Measurements from ENCODE around the gene TMA7. TPM values are rescaled to one million over a fixed set of nuclear protein-coding genes. Genes with fewer than 3 reads are reported as not detected.

Gene TMA7
- polyA plus RNA-seq, 1 experiment = 316 TPM

- POLR2A ChIA-PET = no interaction called here
These were observed 27.6 kb upstream of the TMA7 start for GRCh38 chr3:48412375-48413001.

GRCh38 chr3:48413086-48413485 is 27.0 kb upstream of the TMA7 start:
- Histone ChIP-seq H3K27me3 (ENCODE audit: control insufficient read depth, insufficient read depth, low read length) (no peaks in the 10 kb centered on the region), H3K27ac (ENCODE audit: low read depth, low read length) (no peak overlapping the region), H3K9me3 (ENCODE audit: control insufficient read depth, insufficient read depth, low read length) (no peaks in the 10 kb centered on the region), H3K4me3 (ENCODE audit: low read depth, low read length) (no peak overlapping the region)
- no peak for DNase-seq (ENCODE audit: low read depth, low spot score)
- TF ChIP-seq CTCF (IDR thresholded peaks at IDR 0.05; ENCODE audit: low read depth, low read length) = no peak
- POLR2A ChIA-PET = no interaction called here
- CTCF ChIA-PET = interaction anchor here (1.5 to 1.9 kb wide), 2 partner anchors 12 to 23 kb away, joined by 7 to 8 read pairs; no protein-coding TSS in a partner anchor

More at GRCh38 chr3:48412375-48413001, 27.6 kb upstream of the TMA7 start:
- H3K27me3 ChIP-seq (ENCODE audit: control insufficient read depth, insufficient read depth, low read length) = no peaks in the 10 kb centered on the region
- no peak overlapping the region for H3K27ac ChIP-seq (ENCODE audit: low read depth, low read length)
- no peaks in the 10 kb centered on the region for H3K9me3 ChIP-seq (ENCODE audit: control insufficient read depth, insufficient read depth, low read length)
- no peak overlapping the region for H3K4me3 ChIP-seq (ENCODE audit: low read depth, low read length)
- CTCF ChIA-PET = interaction anchor here (1.5 to 1.9 kb wide), 2 partner anchors 12 to 23 kb away, joined by 7 to 8 read pairs; no protein-coding TSS in a partner anchor
- TF ChIP-seq CTCF (IDR thresholded peaks at IDR 0.05; ENCODE audit: low read depth, low read length) = no peak
- DNase-seq (ENCODE audit: low read depth, low spot score) = no peak

- H3K4me3 ChIP-seq (ENCODE audit: low read depth, low read length) = no peak overlapping the region
- H3K27ac ChIP-seq (ENCODE audit: low read depth, low read length) = no peak overlapping the region
- CTCF ChIA-PET = interaction anchor here (1.9 kb wide), 1 partner anchor 13 kb away, joined by 8 read pairs; no protein-coding TSS in a partner anchor
- H3K9me3 ChIP-seq (ENCODE audit: control insufficient read depth, insufficient read depth, low read length) = no peaks in the 10 kb centered on the region
- H3K27me3 ChIP-seq (ENCODE audit: control insufficient read depth, insufficient read depth, low read length) = no peaks in the 10 kb centered on the region
- DNase-seq (ENCODE audit: low read depth, low spot score) = no peak
- no peak for TF ChIP-seq CTCF (IDR thresholded peaks at IDR 0.05; ENCODE audit: low read depth, low read length)
- POLR2A ChIA-PET = no interaction called here
These were observed 26.4 kb upstream of the TMA7 start for GRCh38 chr3:48413611-48414010.

- no peak for TF ChIP-seq CTCF (IDR thresholded peaks at IDR 0.05; ENCODE audit: low read depth, low read length)
These were observed 25.4 kb upstream of the TMA7 start for GRCh38 chr3:48414376-48415250.

More at GRCh38 chr3:48414376-48415250, 25.4 kb upstream of the TMA7 start:
- no peaks in the 10 kb centered on the region for H3K9me3 ChIP-seq (ENCODE audit: control insufficient read depth, insufficient read depth, low read length)
- H3K27ac ChIP-seq (ENCODE audit: low read depth, low read length) = no peak overlapping the region
- no peak overlapping the region for H3K4me3 ChIP-seq (ENCODE audit: low read depth, low read length)
- ChIA-PET CTCF (interaction anchor here (1.6 to 5.8 kb wide), 2 partner anchors 14 to 21 kb away, joined by 7 to 38 read pairs; no protein-coding TSS in a partner anchor), POLR2A (no interaction called here)
- no peak for DNase-seq (ENCODE audit: low read depth, low spot score)
- H3K27me3 ChIP-seq (ENCODE audit: control insufficient read depth, insufficient read depth, low read length) = no peaks in the 10 kb centered on the region

All from AG04450 (cell line).